ENCODE results near the gene DGKK.

Gene DGKK

GRCh38 chrX:50470103-50471031 lies at the start of gene DGKK:
TSS of gene DGKK (minus strand) at chrX:50470825. CDS start at chrX:50470678, 147 bp downstream.
- TF ChIP-seq POLR2A (IDR thresholded peaks at IDR 0.05; ENCODE audit: low read length) (no peak), GATA1 (IDR thresholded peaks at IDR 0.05; ENCODE audit: low read depth, low read length) (no peak)
- DNase-seq, result no peak

- no peak for TF ChIP-seq GATA1 (IDR thresholded peaks at IDR 0.05; ENCODE audit: low read depth, low read length)
- TF ChIP-seq POLR2A (IDR thresholded peaks at IDR 0.05; ENCODE audit: low read length), result no peak
- DNase-seq, result no peak
Measured at GRCh38 chrX:50514811-50515210, 44.2 kb upstream of the DGKK start.

- no peak for DNase-seq
- TF ChIP-seq GATA1 (IDR thresholded peaks at IDR 0.05; ENCODE audit: low read depth, low read length) (no peak), POLR2A (IDR thresholded peaks at IDR 0.05; ENCODE audit: low read length) (no peak)
Measured at GRCh38 chrX:50497114-50497513, 26.5 kb upstream of the DGKK start.

GRCh38 chrX:50495616-50496015 lies 25.0 kb upstream of the DGKK start:
- no peak for DNase-seq

GRCh38 chrX:50492720-50493119 lies 22.1 kb upstream of the DGKK start:
- no peak for DNase-seq
- no peak for TF ChIP-seq POLR2A (IDR thresholded peaks at IDR 0.05; ENCODE audit: low read length)
- no peak for TF ChIP-seq GATA1 (IDR thresholded peaks at IDR 0.05; ENCODE audit: low read depth, low read length)

More at GRCh38 chrX:50495616-50496015, 25.0 kb upstream of the DGKK start:
- TF ChIP-seq POLR2A (IDR thresholded peaks at IDR 0.05; ENCODE audit: low read length) (no peak), GATA1 (IDR thresholded peaks at IDR 0.05; ENCODE audit: low read depth, low read length) (no peak)

GRCh38 chrX:50484662-50485061 lies 14.0 kb upstream of the DGKK start:
- no peak for DNase-seq
- TF ChIP-seq GATA1 (IDR thresholded peaks at IDR 0.05; ENCODE audit: low read depth, low read length), result no peak
- no peak for TF ChIP-seq POLR2A (IDR thresholded peaks at IDR 0.05; ENCODE audit: low read length)

GRCh38 chrX:50483283-50483682 lies 12.7 kb upstream of the DGKK start:
- TF ChIP-seq GATA1 (IDR thresholded peaks at IDR 0.05; ENCODE audit: low read depth, low read length), result no peak
- no peak for TF ChIP-seq POLR2A (IDR thresholded peaks at IDR 0.05; ENCODE audit: low read length)
- DNase-seq, result no peak

GRCh38 chrX:50475208-50475607 lies 4.6 kb upstream of the DGKK start:
- TF ChIP-seq POLR2A (IDR thresholded peaks at IDR 0.05; ENCODE audit: low read length), result no peak
- TF ChIP-seq GATA1 (IDR thresholded peaks at IDR 0.05; ENCODE audit: low read depth, low read length), result no peak

GRCh38 chrX:50471390-50471789 lies 765 bp upstream of the DGKK start:
- TF ChIP-seq GATA1 (IDR thresholded peaks at IDR 0.05; ENCODE audit: low read depth, low read length) (no peak), POLR2A (IDR thresholded peaks at IDR 0.05; ENCODE audit: low read length) (no peak)
- no peak for DNase-seq

More at GRCh38 chrX:50475208-50475607, 4.6 kb upstream of the DGKK start:
- no peak for DNase-seq

GRCh38 chrX:50469206-50469605 lies 1.4 kb downstream of the DGKK start:
- DNase-seq, result no peak
- TF ChIP-seq GATA1 (IDR thresholded peaks at IDR 0.05; ENCODE audit: low read depth, low read length) (no peak), POLR2A (IDR thresholded peaks at IDR 0.05; ENCODE audit: low read length) (no peak)

GRCh38 chrX:50459615-50460014 lies 11.0 kb downstream of the DGKK start:
- TF ChIP-seq POLR2A (IDR thresholded peaks at IDR 0.05; ENCODE audit: low read length) (no peak), GATA1 (IDR thresholded peaks at IDR 0.05; ENCODE audit: low read depth, low read length) (no peak)
- DNase-seq, result no peak

GRCh38 chrX:50458483-50458882 lies 12.1 kb downstream of the DGKK start:
- no peak for DNase-seq
- TF ChIP-seq GATA1 (IDR thresholded peaks at IDR 0.05; ENCODE audit: low read depth, low read length), result no peak
- TF ChIP-seq POLR2A (IDR thresholded peaks at IDR 0.05; ENCODE audit: low read length), result no peak

GRCh38 chrX:50456712-50457484 lies 13.7 kb downstream of the DGKK start:
- DNase-seq, result no peak
- TF ChIP-seq POLR2A (IDR thresholded peaks at IDR 0.05; ENCODE audit: low read length) (no peak), GATA1 (IDR thresholded peaks at IDR 0.05; ENCODE audit: low read depth, low read length) (no peak)

GRCh38 chrX:50452782-50453181 lies 17.8 kb downstream of the DGKK start:
- no peak for TF ChIP-seq GATA1 (IDR thresholded peaks at IDR 0.05; ENCODE audit: low read depth, low read length)
- no peak for TF ChIP-seq POLR2A (IDR thresholded peaks at IDR 0.05; ENCODE audit: low read length)
- DNase-seq, result no peak
